ENCODE data around the gene FAM98C.
A peak's percentile ranks its signal among the peaks of the same experiment; 100 is the strongest.
"Not testable (repeated sequence)": the region's sequence is repeated elsewhere in the genome, so short reads cannot be mapped to it uniquely, and the experiment has no call there.

Gene FAM98C

DNA sequence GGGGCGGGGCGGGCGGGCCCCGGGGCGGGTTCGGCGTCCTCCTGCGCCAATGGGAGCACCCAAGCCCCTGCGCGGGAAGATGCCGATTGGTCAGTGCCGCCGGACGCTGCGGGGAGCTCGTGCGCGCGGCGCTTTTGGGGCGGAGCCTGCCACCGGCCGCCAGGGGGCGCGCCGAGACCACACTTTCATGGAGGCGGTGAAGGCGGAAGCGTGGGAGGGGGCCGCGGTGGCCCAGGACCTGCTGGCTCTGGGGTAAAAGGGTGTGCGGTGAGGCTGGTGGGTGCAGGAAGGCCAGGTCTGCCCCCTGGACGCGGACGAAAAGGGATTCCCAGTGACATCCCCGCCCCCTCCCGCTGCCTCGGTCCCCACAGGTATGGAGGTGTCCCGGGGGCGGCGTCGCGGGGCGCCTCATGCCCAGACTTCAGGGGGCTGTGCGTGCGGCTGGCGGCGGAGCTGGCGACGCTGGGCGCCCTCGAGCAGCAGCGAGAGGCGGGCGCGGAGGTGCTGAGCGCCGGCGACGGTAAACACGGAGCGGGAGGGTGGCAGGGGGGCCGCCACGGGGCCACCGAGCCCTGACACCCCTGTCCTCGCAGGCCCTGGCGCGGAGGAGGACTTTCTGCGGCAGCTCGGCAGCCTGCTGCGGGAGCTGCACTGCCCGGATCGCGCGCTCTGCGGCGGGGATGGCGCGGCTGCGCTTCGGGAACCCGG is at the start of gene FAM98C:
Gene FAM98C, plus strand, starts transcription at position 127 of the 708 bp plus-strand sequence. Its CDS starts 61 bp downstream, at position 188.
- DNase-seq = peak; percentile 94

DNA sequence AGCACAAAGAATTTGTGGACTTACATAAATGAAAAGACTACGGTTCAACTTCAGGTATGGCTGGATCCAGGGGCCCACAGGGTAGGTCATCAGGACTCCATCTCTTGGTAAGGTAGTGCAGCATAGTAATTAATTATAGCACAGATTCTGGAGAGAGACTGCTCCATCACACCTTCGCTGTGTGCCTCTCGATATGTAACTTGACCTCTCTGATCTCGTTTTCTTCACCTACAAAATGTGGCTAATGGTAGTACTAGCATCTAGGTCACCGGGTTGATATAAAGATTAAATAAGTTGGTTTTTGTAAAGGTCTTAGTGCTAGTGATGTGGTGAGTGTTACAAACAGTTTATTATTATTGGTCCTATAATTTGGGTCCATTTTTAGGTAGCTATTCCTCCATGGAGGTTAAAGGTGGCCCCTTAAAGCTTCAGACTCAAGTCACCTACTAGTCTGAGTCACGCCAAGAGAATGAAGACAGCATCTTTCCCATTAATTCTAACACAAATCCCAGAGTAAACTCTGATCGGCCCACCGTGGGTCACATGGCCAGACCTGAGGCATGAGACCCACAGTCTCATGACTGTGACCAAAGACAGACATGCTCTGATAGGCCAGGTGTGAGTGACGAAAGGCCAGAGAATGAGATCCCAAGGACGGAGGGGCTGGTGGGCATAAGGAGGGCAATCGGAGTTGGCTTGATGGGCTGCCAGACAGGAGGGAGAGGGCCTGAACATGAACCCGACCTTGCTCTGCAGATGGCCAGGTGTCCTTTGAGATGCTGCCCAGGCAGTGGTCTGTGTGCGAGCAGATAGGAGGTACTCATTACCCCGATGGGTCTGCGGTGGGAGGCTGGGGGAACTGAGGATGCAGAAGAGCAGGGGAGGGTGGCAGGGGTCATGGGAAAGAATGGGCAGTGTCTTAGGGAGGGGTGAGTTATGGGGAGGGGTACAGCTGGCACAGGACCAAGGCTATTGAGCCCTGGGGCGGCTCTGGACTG is 46.9 kb upstream of the FAM98C start:
- no peak for DNase-seq

GRCh38 chr19:38358071-38358470 is 44.8 kb upstream of the FAM98C start:
- DNase-seq = no peak

DNA sequence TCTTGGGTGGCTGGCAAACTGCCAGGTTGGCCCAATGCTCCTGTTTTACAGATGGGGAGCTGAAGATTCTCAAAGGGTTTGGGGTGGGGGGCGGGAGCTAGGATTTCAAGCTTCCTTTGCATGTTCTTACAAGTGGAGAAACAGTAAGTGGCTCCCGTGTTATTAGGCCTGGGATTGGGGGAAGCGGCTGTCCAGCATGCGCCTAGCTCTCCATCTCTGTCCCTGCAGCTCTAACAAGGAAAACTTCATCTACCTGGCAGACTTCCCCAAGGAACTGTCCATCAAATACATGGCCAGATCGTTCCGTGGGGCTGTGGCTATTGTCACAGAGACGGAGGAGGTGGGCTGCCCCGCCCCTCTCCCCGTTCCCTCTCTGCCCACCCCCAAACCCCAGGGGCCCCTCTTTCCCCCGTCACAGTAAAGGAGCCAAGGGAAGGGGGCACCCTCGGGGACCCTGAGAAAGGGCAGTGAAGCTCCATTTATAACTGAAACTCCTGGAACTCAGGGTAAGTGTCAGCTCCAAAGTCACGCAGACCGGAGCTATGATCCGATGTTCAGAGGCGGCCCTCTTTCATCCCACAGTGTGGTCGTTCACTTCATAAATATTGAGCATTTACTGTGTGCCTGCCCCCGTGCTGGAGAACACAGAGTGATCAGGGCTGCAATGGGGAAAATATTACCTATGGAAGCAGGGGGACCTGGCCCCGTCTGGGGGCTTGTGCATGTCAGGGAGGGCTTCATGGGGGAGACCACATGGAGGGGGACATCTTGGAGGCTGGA is 43.5 kb upstream of the FAM98C start:
- DNase-seq = no peak

GRCh38 chr19:38360351-38360750 is 42.5 kb upstream of the FAM98C start:
- DNase-seq = no peak

- no peak for DNase-seq
Observed at GRCh38 chr19:38360839-38361631, 41.9 kb upstream of the FAM98C start.

- DNase-seq = peak; percentile 79
Observed at GRCh38 chr19:38361633-38362075, 41.2 kb upstream of the FAM98C start.

- DNase-seq = peak; percentile 79
Observed at GRCh38 chr19:38362076-38362945, 40.6 kb upstream of the FAM98C start.

DNA sequence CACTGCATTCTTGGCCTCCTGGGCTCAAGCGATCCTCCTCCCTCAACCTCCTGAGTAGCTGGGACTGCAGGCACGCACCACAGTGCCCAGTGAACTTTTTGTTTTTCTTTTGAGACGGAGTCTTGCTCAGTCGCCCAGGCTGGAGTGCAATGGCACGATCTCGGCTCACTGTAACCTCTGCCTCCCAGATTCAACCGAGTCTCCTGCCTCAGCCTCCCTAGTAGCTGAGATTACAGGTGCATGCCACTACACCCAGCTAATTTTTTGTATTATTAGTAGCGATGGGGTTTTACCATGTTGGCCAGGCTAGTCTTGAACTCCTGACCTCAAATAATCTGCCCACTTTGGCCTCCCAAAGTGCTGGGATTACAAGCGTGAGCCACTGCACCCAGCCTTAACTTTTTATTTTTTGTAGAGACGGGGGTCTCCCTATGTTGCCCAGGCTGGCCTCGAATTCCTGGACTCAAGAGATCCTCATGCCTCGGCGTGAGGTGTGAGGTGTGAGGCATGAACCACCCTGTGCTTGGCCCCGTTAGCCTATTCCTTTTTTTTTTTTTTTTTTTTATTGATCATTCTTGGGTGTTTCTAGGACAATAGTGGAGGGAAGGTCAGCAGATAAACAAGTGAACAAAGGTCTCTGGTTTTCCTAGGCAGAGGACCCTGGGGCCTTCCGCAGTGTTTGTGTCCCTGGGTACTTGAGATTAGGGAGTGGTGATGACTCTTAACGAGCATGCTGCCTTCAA is 39.8 kb upstream of the FAM98C start:
- not testable (repeated sequence) for DNase-seq

GRCh38 chr19:38367041-38367440 is 35.9 kb upstream of the FAM98C start:
- DNase-seq = no peak

- no peak for DNase-seq
Observed at GRCh38 chr19:38369584-38369983, 33.3 kb upstream of the FAM98C start.

- DNase-seq = no peak
Observed at GRCh38 chr19:38370299-38370698, 32.6 kb upstream of the FAM98C start.

- no peak for DNase-seq
Observed at GRCh38 chr19:38371081-38371480, 31.8 kb upstream of the FAM98C start.

- no peak for DNase-seq
Observed at GRCh38 chr19:38373907-38374331, 29.0 kb upstream of the FAM98C start.

DNA sequence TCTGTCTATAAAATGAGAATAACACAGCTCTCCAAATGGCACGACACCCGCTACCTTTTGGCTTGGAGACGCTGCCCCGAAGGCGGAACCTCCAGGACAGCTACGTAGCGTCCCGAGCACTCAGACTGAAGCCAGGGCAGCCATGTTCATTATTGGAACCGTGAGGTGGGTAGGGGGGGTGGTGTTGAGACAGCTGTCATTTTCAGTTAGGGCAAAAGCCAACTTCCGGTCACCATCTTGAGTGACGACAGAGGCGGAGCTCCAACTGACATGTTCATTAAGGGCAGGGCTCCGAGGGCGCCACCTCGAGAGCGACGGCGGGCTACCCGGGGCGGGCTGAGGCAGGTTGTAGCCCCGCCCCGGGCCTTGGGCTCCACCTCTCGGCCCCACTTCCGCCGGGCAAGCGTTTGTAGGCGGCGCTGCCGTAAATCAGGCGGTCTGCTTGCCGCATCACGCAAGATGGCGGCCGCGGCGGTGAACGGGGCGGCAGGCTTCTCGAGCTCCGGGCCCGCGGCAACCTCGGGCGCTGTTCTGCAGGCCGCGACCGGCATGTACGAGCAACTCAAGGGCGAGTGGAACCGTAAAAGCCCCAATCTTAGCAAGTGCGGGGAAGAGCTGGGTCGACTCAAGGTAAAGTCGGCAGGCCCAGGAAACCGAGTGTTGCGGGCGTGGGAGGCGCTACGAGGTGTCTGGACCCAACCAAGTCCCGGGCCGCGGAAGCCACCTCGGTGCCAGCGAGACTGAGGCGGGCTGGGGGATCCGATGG is 28.4 kb upstream of the FAM98C start, which contains the start of gene PSMD8:
Gene PSMD8, plus strand, starts transcription at position 240 of the 766 bp plus-strand sequence. Its CDS starts 31 bp downstream, at position 271.
- DNase-seq = peak; percentile 99

- DNase-seq = no peak
Observed at GRCh38 chr19:38375098-38375493, 27.8 kb upstream of the FAM98C start.

DNA sequence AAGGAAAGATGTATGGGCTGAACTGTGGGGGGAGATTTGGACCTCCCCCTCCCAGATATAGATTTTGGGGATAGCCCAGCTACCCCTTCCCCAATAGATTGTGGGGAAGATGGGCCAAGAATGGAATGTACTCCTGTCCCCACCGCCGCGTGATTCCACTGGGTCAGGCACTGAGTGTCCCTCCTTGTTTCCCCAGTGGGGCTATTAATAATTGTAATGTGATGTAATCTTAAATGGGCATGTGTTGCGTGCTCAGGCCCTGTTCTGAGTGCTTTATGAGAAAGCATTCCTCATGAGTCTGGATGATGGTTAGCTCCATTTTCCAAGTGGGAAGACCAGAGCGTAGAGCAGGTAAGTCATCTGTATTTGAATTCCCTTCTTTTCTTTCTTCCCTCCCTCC is 27.1 kb upstream of the FAM98C start:
- no peak for DNase-seq

DNA sequence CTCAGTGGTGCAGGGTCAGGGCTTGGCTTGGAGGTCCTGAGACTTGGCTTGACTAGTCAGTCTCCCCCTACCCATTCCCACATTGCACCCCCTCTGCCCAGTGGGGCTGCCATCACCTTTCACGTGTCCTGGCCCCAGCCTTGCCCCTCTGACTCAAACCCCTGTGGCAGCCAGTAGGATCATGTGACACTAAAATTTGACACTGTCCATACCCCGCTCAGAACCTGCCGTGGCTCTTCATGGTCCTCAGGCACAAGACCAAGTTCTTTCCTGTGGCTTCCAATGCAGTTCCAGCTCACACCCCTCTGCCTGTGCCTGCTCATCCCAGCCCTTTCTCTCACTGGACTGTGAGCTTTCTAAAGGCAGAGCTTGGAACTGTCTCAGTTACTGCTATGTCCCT is 26.3 kb upstream of the FAM98C start:
- no peak for DNase-seq

DNA sequence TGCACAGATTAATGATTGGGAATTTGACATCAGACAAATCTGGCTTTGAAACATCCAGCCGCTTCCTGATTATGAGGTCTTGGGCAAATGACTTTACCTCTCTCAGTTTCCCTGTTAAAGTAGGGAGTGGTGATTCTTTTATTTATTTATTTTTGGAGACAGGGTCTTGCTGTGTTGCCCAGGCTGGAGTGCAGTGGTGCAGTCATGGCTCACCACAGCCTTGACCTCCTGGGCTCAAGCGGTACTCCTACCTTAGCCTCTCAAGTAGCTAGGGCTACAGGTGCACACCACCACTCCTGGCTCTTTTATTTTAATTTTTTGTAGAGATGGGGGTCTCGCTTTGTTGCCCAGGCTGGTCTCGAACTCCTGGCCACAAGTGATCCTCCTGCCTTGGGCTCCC is 25.8 kb upstream of the FAM98C start:
- no peak for DNase-seq
